ENCODE results near the gene SERPING1.

- TF ChIP-seq CTCF (conservative IDR thresholded peaks at IDR 0.05), result no peak
- TF ChIP-seq ZFX (IDR thresholded peaks at IDR 0.05), result no peak
Measured at GRCh38 chr11:57610170-57610569, 12.7 kb downstream of the SERPING1 start.
